GM19455 (cell line): ENCODE data around the gene PSME2.
"Not testable (repeated sequence)": the region's sequence is repeated elsewhere in the genome, so short reads cannot be mapped to it uniquely, and the experiment has no call there.

Experiments used
- ATAC-seq: cut with Tn5 transposase; IDR thresholded peaks from one replicate; pipeline ENCODE4 v1.9.1; 2021; ENCODE audit not compliant: unreplicated experiment

The PSME2 gene

DNA sequence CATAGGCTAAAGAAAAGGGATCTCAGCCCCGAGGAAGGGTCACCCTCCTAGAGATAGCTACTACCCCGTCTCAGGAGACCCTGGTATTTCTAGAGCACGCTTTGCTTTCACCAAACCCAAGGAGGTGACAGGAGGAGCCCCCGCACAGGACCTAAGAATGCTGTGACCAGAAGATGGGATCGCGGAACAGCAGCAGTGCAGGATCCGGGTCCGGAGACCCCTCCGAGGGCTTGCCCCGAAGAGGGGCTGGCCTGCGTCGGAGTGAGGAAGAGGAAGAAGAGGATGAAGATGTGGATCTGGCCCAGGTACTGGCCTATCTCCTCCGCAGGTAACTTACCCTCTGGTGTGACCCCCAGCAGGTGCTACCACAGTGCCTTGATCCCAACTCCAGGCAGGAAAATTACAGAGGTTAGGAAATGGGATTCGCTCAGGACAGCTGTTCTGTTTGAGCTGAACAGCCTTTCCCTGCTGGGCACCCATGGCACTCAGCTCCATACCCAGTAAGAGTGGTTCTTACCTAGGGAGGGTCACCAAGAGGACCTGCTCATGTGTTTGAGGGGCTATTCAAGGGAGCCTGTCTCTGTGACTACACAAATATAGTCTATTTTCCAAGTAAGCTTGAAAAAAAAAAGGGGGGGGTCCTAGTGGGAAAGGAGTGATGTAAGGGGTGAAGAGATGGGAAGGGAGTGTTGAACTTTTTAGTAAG is 30.8 kb downstream of the PSME2 start:
- ATAC-seq, result no peak

GRCh38 chr14:24114532-24115421 is 31.6 kb downstream of the PSME2 start, which contains the start of the genes DCAF11 and NRL:
Gene DCAF11, plus strand, starts transcription at chr14:24114777. Its CDS starts 818 bp downstream, at chr14:24115595.
Gene NRL, minus strand, starts transcription at chr14:24114949. Its CDS starts 32,101 bp downstream, at chr14:24082848.
- peak; percentile 89 for ATAC-seq

DNA sequence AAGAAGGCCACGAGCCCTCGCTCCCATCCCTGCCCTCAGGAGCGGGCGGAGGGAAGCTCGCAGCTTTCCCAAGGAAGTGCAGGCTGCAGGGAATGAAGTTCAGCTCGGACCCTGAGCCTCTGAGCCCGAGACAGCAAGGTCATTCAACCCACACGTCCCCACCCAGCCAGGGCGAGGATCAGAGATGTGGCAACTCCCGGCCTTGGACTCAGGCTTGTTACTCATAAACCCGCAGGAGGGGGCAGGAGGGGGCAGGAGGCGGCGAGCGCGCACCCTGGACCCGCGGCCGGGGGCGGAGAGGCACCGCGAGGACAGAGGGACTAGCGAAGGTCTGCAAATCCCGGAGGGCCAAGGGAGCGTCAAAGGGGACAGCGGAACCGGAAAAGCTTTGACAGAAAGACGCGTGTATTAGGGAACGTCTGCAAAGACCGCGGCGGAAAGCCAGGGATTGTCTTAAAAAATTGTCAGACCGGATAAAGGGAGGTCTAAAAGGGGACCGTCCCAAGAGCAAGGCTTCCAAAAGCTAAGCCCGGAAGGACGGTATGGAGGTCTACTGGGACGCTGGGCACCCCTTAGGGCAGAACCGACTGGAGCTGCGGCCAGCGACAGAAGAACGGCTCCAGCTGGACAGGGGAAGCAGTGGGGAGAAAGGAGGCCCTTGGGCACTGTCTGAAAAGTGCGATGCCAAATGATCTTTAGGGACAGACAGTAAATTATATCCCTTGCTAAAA is 32.4 kb downstream of the PSME2 start:
- peak; percentile 32 for ATAC-seq

DNA sequence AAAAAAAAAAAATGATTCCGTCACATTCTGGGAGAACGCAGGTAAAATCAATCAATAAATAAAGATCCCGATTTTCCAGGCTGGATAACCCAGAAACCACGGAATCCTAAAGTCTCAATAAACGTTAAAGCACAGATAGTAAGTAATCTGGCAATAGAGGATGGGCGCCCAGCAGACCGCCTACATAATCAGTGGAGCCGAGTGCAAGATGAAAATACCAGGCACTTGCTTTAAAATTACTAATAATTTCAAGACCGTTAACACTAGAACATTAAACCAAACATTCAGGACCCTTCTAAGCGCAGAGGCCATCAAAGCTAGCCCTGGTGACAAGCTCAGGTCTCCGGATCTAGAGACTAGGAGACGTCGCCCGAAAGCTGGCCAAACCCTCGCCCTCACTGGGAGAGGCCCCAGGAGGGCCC is 33.0 kb downstream of the PSME2 start:
- no peak for ATAC-seq

GRCh38 chr14:24110523-24110922 is 35.9 kb downstream of the PSME2 start:
- ATAC-seq, result no peak

- ATAC-seq, result no peak
Observed at GRCh38 chr14:24110060-24110459, 36.4 kb downstream of the PSME2 start.

DNA sequence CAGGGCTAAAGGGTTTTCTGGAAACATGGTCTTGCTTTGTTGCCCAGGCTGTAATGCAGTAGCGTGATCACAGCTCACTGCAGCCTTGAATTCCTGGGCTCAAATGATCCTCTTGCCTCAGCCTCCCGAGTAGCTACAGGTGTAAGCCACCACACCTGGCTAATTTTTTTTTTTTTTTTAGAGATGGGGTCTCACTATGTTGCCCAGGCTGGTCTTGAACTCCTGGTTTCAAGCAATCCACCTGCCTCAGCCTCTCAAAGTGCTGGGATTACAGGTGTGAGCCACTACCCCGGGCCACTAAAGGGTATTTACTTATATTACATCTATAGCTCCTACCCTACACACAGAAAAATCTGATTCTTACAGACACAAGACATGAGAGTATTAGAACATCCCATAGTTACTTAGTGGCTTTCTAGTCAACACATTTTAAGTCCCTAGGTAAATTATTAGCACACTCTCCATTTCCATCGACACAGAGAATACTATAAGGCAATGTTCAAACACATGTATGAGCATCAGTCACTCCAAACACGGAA is 38.0 kb downstream of the PSME2 start:
- ATAC-seq, result peak; percentile 38

GRCh38 chr14:24106672-24107271 is 39.6 kb downstream of the PSME2 start:
- no peak for ATAC-seq

DNA sequence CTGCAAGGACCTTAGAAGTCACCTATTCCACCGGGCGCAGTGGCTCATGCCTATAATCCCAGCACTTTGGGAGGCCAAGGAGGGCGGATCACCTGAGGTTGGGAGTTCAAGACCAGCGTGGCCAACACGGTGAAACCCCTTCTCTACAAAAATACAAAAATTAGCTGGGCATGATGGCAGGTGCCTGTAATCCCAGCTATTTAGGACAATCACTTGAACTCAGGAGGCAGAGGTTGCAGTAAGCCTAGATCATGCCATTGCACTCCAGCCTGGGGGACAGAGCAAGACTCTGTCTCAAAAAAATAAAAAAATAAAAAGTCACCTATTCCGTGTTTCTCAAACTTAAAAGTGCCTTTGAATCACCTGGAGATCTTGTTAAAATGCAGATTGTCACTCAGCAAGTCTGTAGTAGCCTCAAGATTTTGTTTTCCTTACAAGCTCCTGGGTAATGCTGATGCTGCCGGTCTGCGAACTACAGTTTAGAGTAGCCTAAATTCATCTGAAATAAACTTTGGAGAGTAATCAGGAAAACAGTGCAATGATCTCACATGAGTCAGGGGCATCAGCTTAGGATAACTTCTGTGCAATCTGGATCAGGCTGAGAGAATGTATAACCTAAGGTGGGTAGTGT is 40.7 kb downstream of the PSME2 start:
- not testable (repeated sequence) for ATAC-seq

DNA sequence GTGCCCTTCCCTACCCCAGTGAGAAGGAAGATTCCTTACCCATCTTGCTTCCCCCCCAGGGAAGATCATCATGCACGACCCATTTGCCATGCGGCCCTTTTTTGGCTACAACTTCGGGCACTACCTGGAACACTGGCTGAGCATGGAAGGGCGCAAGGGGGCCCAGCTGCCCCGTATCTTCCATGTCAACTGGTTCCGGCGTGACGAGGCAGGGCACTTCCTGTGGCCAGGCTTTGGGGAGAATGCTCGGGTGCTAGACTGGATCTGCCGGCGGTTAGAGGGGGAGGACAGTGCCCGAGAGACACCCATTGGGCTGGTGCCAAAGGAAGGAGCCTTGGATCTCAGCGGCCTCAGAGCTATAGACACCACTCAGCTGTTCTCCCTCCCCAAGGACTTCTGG is 43.0 kb downstream of the PSME2 start:
- no peak for ATAC-seq

DNA sequence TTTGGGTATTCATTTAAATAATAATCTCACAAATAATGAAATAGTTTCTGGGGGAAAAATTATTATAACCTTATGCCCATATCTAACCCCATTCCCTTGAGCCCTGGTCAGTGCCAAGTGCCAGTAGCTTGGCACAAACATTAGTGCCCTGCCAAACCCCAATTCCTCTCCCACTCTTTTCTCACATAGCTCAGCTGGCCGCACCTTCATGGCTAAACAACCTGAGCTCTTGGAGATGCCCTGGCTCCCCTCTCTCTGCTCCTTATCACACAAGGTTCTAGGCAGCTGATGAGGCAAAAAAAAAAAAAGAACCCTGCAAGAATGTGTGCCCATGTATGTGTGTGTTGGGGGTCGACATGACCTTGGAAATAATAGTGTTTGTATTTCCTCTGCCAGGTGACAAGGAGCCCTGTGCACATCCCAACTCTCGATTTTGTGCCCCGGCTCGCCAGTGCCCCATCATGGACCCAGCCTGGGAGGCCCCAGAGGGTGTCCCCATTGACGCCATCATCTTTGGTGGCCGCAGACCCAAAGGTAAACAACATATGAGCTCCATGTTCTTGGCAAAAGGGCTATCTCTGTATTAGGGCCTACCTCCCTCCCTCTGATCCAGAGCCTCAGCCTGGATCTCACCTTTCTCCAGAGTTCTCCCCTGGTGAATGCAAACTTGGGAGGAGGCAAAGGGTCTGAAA is 43.9 kb downstream of the PSME2 start:
- ATAC-seq, result no peak

DNA sequence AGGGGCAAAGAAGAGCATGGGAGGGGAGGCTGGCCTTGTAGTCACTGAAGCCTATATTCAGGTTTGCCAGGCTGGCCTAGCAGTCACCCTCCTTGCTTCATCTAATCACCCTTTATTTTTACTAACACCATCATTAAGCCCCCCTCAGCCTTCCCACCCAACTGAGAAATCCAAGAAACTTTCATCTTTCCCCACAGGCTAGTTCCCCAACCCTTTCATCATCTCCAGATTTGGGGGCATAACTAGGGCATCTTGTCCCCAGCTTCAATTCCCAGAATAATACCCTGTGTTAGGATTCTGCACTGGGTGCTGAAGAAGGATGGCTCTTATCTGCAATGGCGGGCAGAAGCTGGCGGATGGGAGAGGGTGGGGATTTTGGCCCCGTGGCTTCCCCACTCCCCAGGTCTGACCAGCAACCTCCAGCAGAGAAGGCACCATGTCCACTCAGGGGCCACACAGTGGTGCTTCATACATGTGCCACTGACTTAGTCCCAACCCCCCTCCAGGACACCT is 45.4 kb downstream of the PSME2 start:
- no peak for ATAC-seq

GRCh38 chr14:24100197-24100981 is 46.0 kb downstream of the PSME2 start:
- ATAC-seq, result no peak

DNA sequence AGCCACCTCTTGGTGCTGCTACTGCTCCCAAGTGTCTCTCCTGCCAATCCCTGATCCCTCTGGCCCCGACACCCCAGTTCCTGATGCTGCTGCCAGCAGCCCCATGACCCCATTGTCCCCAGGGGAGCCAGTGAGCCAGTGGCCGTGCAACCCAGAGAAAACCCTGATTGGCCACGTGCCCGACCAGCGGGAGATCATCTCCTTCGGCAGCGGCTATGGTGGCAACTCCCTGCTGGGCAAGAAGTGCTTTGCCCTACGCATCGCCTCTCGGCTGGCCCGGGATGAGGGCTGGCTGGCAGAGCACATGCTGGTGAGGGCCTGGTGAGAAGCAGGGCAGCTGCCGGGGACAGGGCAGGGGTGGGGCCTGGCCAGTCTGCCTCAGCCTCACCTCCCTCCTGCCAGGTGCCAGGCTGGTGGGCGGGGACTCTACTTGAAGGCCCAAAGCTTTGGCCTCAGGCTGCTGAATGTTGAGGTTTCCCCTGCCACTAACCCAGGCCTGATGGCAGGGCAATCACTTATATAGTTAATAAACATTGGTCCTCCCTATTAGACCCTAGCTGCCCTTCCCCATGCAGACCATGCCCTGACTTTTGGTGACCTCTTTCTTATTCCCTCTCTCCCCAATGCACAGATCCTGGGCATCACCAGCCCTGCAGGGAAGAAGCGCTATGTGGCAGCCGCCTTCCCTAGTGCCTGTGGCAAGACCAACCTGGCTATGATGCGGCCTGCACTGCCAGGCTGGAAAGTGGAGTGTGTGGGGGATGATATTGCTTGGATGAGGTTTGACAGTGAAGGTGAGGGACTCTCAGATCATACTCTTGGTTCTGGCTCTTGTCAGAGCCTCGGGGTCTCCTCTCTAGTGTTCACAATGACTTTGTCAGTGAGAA is 47.2 kb downstream of the PSME2 start:
- ATAC-seq, result no peak

GRCh38 chr14:24098229-24098926 is 48.0 kb downstream of the PSME2 start:
- ATAC-seq, result no peak

- ATAC-seq, result no peak
Observed at GRCh38 chr14:24096545-24097181, 49.7 kb downstream of the PSME2 start.
